HEK293 (cell line): ENCODE results near the gene ANKRD52.

Experiments used
- HOXA7 ChIP-seq: sonication (generic); formaldehyde crosslinking; IDR thresholded peaks from 2 replicates; pipeline ENCODE4 v1.8.1; 2022; ENCODE audit warnings: missing genetic modification reagents, borderline replicate concordance
- HOXC10 ChIP-seq: sonication (generic); formaldehyde crosslinking; IDR thresholded peaks from 2 replicates; pipeline ENCODE4 v1.8.1; 2023; ENCODE audit warnings: mild to moderate bottlenecking, missing genetic modification reagents
- KLF16 ChIP-seq: fragments of 450-650 bp; formaldehyde crosslinking; IDR thresholded peaks from 2 replicates; pipeline ENCODE4 v1.5.1; 2017; ENCODE audit warnings: missing biosample characterization, missing genetic modification characterization
- PRDM1 ChIP-seq: fragments of 450-650 bp; formaldehyde crosslinking; IDR thresholded peaks from 2 replicates; pipeline ENCODE4; 2016; ENCODE audit warnings: missing biosample characterization, missing genetic modification characterization
- SALL2 ChIP-seq: fragments of 450-650 bp; formaldehyde crosslinking; IDR thresholded peaks from 2 replicates; pipeline ENCODE4 v1.5.0; 2017; ENCODE audit warnings: missing biosample characterization, mild to moderate bottlenecking, missing genetic modification characterization, borderline replicate concordance
- TCF7L2 ChIP-seq: IDR thresholded peaks from 2 replicates; pipeline ENCODE4 v1.6.1; 2011; ENCODE audit warnings: low read depth, mild to moderate bottlenecking, inconsistent platforms, low read length, moderate library complexity, borderline replicate concordance
- ZBTB7A ChIP-seq: fragments of 450-650 bp; formaldehyde crosslinking; IDR thresholded peaks from 2 replicates; pipeline ENCODE4 v1.5.1; 2016; ENCODE audit warnings: low read depth, missing biosample characterization, missing genetic modification characterization
- ZNF155 ChIP-seq: fragments of 450-650 bp; formaldehyde crosslinking; IDR thresholded peaks from 2 replicates; pipeline ENCODE4 v1.5.1; 2016; ENCODE audit warnings: missing biosample characterization, missing genetic modification characterization
- ZNF184 ChIP-seq: fragments of 450-650 bp; IDR thresholded peaks from 2 replicates; pipeline ENCODE4 v1.5.1; 2018; ENCODE audit warnings: missing biosample characterization, mild to moderate bottlenecking, missing genetic modification characterization
- ZNF292 ChIP-seq: fragments of 450-650 bp; formaldehyde crosslinking; IDR thresholded peaks from 2 replicates; pipeline ENCODE4 v1.5.1; 2016; ENCODE audit warnings: low read depth, missing biosample characterization, missing genetic modification characterization, borderline replicate concordance
- ZNF324 ChIP-seq: fragments of 450-650 bp; formaldehyde crosslinking; IDR thresholded peaks from 2 replicates; pipeline ENCODE4 v1.5.1; 2016; ENCODE audit warnings: missing biosample characterization, missing genetic modification characterization
- ZNF350 ChIP-seq: fragments of 450-650 bp; formaldehyde crosslinking; IDR thresholded peaks from 2 replicates; pipeline ENCODE4 v1.5.0; 2017; ENCODE audit warnings: missing biosample characterization, mild to moderate bottlenecking, missing genetic modification characterization
- ZNF473 ChIP-seq: fragments of 450-650 bp; formaldehyde crosslinking; IDR thresholded peaks from 2 replicates; pipeline ENCODE4 v1.5.1; 2017; ENCODE audit warnings: missing biosample characterization, missing genetic modification characterization
- ZNF558 ChIP-seq: fragments of 450-650 bp; formaldehyde crosslinking; IDR thresholded peaks from 2 replicates; pipeline ENCODE4 v1.5.1; 2016; ENCODE audit warnings: missing biosample characterization, missing genetic modification characterization
- ZNF629 ChIP-seq: fragments of 450-650 bp; formaldehyde crosslinking; IDR thresholded peaks from 2 replicates; pipeline ENCODE4 v1.5.1; 2017; ENCODE audit warnings: missing biosample characterization, missing genetic modification characterization
- ZNF658 ChIP-seq: fragments of 450-650 bp; formaldehyde crosslinking; IDR thresholded peaks from 2 replicates; pipeline ENCODE4; 2016; ENCODE audit warnings: missing biosample characterization, missing genetic modification characterization
- ZNF660 ChIP-seq: fragments of 450-650 bp; IDR thresholded peaks from 2 replicates; pipeline ENCODE4 v1.5.1; 2018; ENCODE audit warnings: missing biosample characterization, mild to moderate bottlenecking, missing genetic modification characterization
- ZNF76 ChIP-seq: fragments of 450-650 bp; formaldehyde crosslinking; IDR thresholded peaks from 2 replicates; pipeline ENCODE4; 2016; ENCODE audit warnings: low read depth, missing biosample characterization, missing genetic modification characterization, borderline replicate concordance
- TF ChIP-seq, protein P1 (sequence below): fragments of 450-650 bp; IDR thresholded peaks from 2 replicates; pipeline ENCODE4 v1.5.1; 2018; ENCODE audit warnings: missing biosample characterization, missing genetic modification characterization
- TF ChIP-seq, protein P2 (sequence below): fragments of 450-650 bp; formaldehyde crosslinking; IDR thresholded peaks from 2 replicates; pipeline ENCODE4 v1.5.1; 2016; ENCODE audit warnings: missing biosample characterization, missing genetic modification characterization, low read depth
- TF ChIP-seq, protein P3 (sequence below): fragments of 450-650 bp; formaldehyde crosslinking; IDR thresholded peaks from 2 replicates; pipeline ENCODE4 v1.5.1; 2016; ENCODE audit warnings: missing biosample characterization, missing genetic modification characterization
- TF ChIP-seq, protein P4 (sequence below): sonication (generic); formaldehyde crosslinking; IDR thresholded peaks from 2 replicates; pipeline ENCODE4 v1.8.1; 2022; ENCODE audit warnings: mild to moderate bottlenecking, moderate library complexity, missing genetic modification reagents
- TF ChIP-seq, protein P5 (sequence below): fragments of 450-650 bp; formaldehyde crosslinking; IDR thresholded peaks from 2 replicates; pipeline ENCODE4 v1.5.1; 2016; ENCODE audit warnings: missing biosample characterization, missing genetic modification characterization
- TF ChIP-seq, protein P6 (sequence below): fragments of 450-650 bp; formaldehyde crosslinking; IDR thresholded peaks from 2 replicates; pipeline ENCODE4 v1.5.1; 2016; ENCODE audit warnings: missing biosample characterization, missing genetic modification characterization
- TF ChIP-seq, protein P7 (sequence below): fragments of 450-650 bp; formaldehyde crosslinking; IDR thresholded peaks from 2 replicates; pipeline ENCODE4 v1.5.1; 2016; ENCODE audit warnings: missing biosample characterization, missing genetic modification characterization

Gene ANKRD52

DNA sequence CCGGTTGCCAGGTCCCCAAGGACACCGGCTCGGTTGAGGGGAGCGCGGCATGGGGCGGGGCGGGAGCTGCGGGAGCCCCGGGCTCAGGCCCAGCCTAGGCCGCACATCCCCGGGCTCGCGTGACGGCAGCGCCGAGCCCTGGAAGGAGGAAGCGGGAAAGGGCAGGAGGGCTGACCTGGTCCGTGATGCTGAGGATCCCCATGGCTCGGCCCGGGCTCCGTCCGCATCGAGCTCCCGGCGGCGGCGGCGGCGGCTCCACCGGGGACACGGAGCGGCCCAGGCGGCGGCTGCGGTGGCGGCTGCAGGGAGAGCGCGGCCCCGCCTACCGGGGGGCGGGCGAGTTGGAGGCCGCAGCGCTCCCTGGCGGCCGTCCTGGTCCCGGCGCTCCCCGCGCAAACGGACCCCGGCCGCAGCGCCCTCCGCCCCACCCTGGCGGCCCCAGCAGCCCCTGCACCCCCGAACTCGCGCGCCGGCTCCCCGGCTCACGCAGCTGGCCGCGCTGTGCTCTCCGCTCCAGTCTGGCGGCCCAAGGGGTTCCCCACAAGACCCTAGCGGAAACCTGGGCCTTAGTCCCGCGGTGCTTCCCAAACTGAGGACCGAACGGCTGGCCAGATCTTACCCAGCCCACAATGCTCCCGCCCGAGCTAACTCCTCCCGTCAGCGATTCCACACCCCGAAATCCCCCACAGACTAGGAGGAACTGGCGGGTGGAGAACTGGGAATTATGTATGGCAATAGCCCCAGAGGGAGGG is at the start of gene ANKRD52 (continued):
- TF ChIP-seq, protein P1, sequence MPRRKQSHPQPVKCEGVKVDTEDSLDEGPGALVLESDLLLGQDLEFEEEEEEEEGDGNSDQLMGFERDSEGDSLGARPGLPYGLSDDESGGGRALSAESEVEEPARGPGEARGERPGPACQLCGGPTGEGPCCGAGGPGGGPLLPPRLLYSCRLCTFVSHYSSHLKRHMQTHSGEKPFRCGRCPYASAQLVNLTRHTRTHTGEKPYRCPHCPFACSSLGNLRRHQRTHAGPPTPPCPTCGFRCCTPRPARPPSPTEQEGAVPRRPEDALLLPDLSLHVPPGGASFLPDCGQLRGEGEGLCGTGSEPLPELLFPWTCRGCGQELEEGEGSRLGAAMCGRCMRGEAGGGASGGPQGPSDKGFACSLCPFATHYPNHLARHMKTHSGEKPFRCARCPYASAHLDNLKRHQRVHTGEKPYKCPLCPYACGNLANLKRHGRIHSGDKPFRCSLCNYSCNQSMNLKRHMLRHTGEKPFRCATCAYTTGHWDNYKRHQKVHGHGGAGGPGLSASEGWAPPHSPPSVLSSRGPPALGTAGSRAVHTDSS (tag by site-specific recombination) = no peak
- TF ChIP-seq, protein P2, sequence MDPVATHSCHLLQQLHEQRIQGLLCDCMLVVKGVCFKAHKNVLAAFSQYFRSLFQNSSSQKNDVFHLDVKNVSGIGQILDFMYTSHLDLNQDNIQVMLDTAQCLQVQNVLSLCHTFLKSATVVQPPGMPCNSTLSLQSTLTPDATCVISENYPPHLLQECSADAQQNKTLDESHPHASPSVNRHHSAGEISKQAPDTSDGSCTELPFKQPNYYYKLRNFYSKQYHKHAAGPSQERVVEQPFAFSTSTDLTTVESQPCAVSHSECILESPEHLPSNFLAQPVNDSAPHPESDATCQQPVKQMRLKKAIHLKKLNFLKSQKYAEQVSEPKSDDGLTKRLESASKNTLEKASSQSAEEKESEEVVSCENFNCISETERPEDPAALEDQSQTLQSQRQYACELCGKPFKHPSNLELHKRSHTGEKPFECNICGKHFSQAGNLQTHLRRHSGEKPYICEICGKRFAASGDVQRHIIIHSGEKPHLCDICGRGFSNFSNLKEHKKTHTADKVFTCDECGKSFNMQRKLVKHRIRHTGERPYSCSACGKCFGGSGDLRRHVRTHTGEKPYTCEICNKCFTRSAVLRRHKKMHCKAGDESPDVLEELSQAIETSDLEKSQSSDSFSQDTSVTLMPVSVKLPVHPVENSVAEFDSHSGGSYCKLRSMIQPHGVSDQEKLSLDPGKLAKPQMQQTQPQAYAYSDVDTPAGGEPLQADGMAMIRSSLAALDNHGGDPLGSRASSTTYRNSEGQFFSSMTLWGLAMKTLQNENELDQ (tag by site-specific recombination) = no peak
- TF ChIP-seq ZNF76 (peak; percentile 92), ZNF350 (tag by site-specific recombination) (no peak), ZNF473 (tag by site-specific recombination) (no peak), PRDM1 (tag by site-specific recombination) (no peak), KLF16 (tag by site-specific recombination) (peak; percentile 87), HOXA7 (no peak), ZNF324 (tag by site-specific recombination) (no peak), TCF7L2 (no peak), HOXC10 (no peak), ZNF658 (tag by site-specific recombination) (no peak), SALL2 (tag by site-specific recombination) (no peak), ZNF155 (tag by site-specific recombination) (no peak), ZBTB7A (tag by site-specific recombination) (peak; percentile 47; the same call in 1 of the 2 replicates), ZNF629 (tag by site-specific recombination) (no peak), ZNF660 (peak; percentile 93), ZNF558 (tag by site-specific recombination) (no peak), ZNF292 (tag by site-specific recombination) (no peak), ZNF184 (tag by site-specific recombination) (no peak; the same call in 1 of the 2 replicates)
- TF ChIP-seq, protein P3, sequence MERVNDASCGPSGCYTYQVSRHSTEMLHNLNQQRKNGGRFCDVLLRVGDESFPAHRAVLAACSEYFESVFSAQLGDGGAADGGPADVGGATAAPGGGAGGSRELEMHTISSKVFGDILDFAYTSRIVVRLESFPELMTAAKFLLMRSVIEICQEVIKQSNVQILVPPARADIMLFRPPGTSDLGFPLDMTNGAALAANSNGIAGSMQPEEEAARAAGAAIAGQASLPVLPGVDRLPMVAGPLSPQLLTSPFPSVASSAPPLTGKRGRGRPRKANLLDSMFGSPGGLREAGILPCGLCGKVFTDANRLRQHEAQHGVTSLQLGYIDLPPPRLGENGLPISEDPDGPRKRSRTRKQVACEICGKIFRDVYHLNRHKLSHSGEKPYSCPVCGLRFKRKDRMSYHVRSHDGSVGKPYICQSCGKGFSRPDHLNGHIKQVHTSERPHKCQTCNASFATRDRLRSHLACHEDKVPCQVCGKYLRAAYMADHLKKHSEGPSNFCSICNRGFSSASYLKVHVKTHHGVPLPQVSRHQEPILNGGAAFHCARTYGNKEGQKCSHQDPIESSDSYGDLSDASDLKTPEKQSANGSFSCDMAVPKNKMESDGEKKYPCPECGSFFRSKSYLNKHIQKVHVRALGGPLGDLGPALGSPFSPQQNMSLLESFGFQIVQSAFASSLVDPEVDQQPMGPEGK = peak; percentile 86
- TF ChIP-seq, protein P4, sequence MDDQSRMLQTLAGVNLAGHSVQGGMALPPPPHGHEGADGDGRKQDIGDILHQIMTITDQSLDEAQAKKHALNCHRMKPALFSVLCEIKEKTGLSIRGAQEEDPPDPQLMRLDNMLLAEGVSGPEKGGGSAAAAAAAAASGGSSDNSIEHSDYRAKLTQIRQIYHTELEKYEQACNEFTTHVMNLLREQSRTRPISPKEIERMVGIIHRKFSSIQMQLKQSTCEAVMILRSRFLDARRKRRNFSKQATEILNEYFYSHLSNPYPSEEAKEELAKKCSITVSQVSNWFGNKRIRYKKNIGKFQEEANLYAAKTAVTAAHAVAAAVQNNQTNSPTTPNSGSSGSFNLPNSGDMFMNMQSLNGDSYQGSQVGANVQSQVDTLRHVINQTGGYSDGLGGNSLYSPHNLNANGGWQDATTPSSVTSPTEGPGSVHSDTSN = no peak
- TF ChIP-seq, protein P5, sequence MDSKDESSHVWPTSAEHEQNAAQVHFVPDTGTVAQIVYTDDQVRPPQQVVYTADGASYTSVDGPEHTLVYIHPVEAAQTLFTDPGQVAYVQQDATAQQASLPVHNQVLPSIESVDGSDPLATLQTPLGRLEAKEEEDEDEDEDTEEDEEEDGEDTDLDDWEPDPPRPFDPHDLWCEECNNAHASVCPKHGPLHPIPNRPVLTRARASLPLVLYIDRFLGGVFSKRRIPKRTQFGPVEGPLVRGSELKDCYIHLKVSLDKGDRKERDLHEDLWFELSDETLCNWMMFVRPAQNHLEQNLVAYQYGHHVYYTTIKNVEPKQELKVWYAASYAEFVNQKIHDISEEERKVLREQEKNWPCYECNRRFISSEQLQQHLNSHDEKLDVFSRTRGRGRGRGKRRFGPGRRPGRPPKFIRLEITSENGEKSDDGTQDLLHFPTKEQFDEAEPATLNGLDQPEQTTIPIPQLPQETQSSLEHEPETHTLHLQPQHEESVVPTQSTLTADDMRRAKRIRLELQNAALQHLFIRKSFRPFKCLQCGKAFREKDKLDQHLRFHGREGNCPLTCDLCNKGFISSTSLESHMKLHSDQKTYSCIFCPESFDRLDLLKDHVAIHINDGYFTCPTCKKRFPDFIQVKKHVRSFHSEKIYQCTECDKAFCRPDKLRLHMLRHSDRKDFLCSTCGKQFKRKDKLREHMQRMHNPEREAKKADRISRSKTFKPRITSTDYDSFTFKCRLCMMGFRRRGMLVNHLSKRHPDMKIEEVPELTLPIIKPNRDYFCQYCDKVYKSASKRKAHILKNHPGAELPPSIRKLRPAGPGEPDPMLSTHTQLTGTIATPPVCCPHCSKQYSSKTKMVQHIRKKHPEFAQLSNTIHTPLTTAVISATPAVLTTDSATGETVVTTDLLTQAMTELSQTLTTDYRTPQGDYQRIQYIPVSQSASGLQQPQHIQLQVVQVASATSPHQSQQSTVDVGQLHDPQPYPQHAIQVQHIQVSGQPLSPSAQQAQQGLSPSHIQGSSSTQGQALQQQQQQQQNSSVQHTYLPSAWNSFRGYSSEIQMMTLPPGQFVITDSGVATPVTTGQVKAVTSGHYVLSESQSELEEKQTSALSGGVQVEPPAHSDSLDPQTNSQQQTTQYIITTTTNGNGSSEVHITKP (tag by site-specific recombination) = no peak
- TF ChIP-seq, protein P6, sequence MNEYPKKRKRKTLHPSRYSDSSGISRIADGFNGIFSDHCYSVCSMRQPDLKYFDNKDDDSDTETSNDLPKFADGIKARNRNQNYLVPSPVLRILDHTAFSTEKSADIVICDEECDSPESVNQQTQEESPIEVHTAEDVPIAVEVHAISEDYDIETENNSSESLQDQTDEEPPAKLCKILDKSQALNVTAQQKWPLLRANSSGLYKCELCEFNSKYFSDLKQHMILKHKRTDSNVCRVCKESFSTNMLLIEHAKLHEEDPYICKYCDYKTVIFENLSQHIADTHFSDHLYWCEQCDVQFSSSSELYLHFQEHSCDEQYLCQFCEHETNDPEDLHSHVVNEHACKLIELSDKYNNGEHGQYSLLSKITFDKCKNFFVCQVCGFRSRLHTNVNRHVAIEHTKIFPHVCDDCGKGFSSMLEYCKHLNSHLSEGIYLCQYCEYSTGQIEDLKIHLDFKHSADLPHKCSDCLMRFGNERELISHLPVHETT (tag by site-specific recombination) = no peak
- TF ChIP-seq, protein P7, sequence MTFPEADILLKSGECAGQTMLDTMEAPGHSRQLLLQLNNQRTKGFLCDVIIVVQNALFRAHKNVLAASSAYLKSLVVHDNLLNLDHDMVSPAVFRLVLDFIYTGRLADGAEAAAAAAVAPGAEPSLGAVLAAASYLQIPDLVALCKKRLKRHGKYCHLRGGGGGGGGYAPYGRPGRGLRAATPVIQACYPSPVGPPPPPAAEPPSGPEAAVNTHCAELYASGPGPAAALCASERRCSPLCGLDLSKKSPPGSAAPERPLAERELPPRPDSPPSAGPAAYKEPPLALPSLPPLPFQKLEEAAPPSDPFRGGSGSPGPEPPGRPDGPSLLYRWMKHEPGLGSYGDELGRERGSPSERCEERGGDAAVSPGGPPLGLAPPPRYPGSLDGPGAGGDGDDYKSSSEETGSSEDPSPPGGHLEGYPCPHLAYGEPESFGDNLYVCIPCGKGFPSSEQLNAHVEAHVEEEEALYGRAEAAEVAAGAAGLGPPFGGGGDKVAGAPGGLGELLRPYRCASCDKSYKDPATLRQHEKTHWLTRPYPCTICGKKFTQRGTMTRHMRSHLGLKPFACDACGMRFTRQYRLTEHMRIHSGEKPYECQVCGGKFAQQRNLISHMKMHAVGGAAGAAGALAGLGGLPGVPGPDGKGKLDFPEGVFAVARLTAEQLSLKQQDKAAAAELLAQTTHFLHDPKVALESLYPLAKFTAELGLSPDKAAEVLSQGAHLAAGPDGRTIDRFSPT (tag by site-specific recombination) = no peak
